NCI-H226 (cell line): ENCODE data around the gene EXOSC7.
A peak's percentile ranks its signal among the peaks of the same experiment; 100 is the strongest.
"Not testable (repeated sequence)": the region's sequence is repeated elsewhere in the genome, so short reads cannot be mapped to it uniquely, and the experiment has no call there.

Experiments used
- DNase-seq: peaks from one replicate; pipeline ENCODE4 v3.0.0-alpha.2; 2015

Gene EXOSC7

GRCh38 chr3:44976002-44976815 is at the start of gene EXOSC7, which contains the start of gene ZDHHC3:
Gene EXOSC7 (plus strand): TSS chr3:44976244. CDS start chr3:44976278, 34 bp downstream.
Gene ZDHHC3 (minus strand): TSS chr3:44976174. CDS start chr3:44959436, 16,738 bp downstream.
- DNase-seq = peak; percentile 58

GRCh38 chr3:44926921-44927320 is 49.1 kb upstream of the EXOSC7 start:
- no peak for DNase-seq

- no peak for DNase-seq
Measured at GRCh38 chr3:44927371-44927770, 48.7 kb upstream of the EXOSC7 start.

- DNase-seq = no peak
Measured at GRCh38 chr3:44929782-44930181, 46.3 kb upstream of the EXOSC7 start.

GRCh38 chr3:44930911-44931310 is 45.1 kb upstream of the EXOSC7 start:
- no peak for DNase-seq

- DNase-seq = no peak
Measured at GRCh38 chr3:44931791-44932190, 44.3 kb upstream of the EXOSC7 start.

- no peak for DNase-seq
Measured at GRCh38 chr3:44932271-44932670, 43.8 kb upstream of the EXOSC7 start.

GRCh38 chr3:44932986-44933944 is 42.8 kb upstream of the EXOSC7 start:
- DNase-seq = no peak

GRCh38 chr3:44939581-44940036 is 36.4 kb upstream of the EXOSC7 start:
- no peak for DNase-seq

GRCh38 chr3:44942202-44942921 is 33.7 kb upstream of the EXOSC7 start:
- DNase-seq = peak; percentile 8

- no peak for DNase-seq
Measured at GRCh38 chr3:44948239-44948638, 27.8 kb upstream of the EXOSC7 start.

GRCh38 chr3:44949770-44950169 is 26.3 kb upstream of the EXOSC7 start:
- DNase-seq = not testable (repeated sequence)

- no peak for DNase-seq
Measured at GRCh38 chr3:44950275-44950734, 25.7 kb upstream of the EXOSC7 start.

GRCh38 chr3:44952689-44953088 is 23.4 kb upstream of the EXOSC7 start:
- DNase-seq = no peak

- DNase-seq = no peak
Measured at GRCh38 chr3:44954304-44954703, 21.7 kb upstream of the EXOSC7 start.

- DNase-seq = no peak
Measured at GRCh38 chr3:44954962-44955361, 21.1 kb upstream of the EXOSC7 start.

GRCh38 chr3:44955917-44956316 is 20.1 kb upstream of the EXOSC7 start:
- no peak for DNase-seq

GRCh38 chr3:44957986-44958385 is 18.1 kb upstream of the EXOSC7 start:
- DNase-seq = no peak

GRCh38 chr3:44958386-44958785 is 17.7 kb upstream of the EXOSC7 start:
- DNase-seq = no peak

- DNase-seq = no peak
Measured at GRCh38 chr3:44960387-44961026, 15.5 kb upstream of the EXOSC7 start.

GRCh38 chr3:44961888-44962287 is 14.2 kb upstream of the EXOSC7 start:
- no peak for DNase-seq
